ENCODE measurements around the gene HPCAL1. TPM values are rescaled to one million over a fixed set of nuclear protein-coding genes. Genes with fewer than 3 reads are reported as not detected.
A peak's percentile ranks its signal among the peaks of the same experiment; 100 is the strongest.
"Not testable (repeated sequence)": the region's sequence is repeated elsewhere in the genome, so short reads cannot be mapped to it uniquely, and the experiment has no call there.

The HPCAL1 gene
- total RNA-seq, 2 donors from 2014 or later, result 41.0 to 66.3 TPM

GRCh38 chr2:10294077-10294476 is 8.6 kb upstream of the HPCAL1 start:
- Histone ChIP-seq H3K27ac (no peak overlapping the region), H3K36me3 (replicated peaks in 1 of 2; ENCODE audit: insufficient read depth in 1 of 2, low read depth in 2 of 2) (no peaks in the 10 kb centered on the region), H3K27me3 (no peaks in the 10 kb centered on the region), H3K9me3 (no peaks in the 10 kb centered on the region), H3K4me1 (no peaks in the 10 kb centered on the region), H3K4me3 (no peak overlapping the region)
- intact Hi-C loops (cut with DNase I), result no loop called here
- TF ChIP-seq, protein P1, sequence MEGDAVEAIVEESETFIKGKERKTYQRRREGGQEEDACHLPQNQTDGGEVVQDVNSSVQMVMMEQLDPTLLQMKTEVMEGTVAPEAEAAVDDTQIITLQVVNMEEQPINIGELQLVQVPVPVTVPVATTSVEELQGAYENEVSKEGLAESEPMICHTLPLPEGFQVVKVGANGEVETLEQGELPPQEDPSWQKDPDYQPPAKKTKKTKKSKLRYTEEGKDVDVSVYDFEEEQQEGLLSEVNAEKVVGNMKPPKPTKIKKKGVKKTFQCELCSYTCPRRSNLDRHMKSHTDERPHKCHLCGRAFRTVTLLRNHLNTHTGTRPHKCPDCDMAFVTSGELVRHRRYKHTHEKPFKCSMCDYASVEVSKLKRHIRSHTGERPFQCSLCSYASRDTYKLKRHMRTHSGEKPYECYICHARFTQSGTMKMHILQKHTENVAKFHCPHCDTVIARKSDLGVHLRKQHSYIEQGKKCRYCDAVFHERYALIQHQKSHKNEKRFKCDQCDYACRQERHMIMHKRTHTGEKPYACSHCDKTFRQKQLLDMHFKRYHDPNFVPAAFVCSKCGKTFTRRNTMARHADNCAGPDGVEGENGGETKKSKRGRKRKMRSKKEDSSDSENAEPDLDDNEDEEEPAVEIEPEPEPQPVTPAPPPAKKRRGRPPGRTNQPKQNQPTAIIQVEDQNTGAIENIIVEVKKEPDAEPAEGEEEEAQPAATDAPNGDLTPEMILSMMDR (IDR thresholded peaks at IDR 0.05), result no peak
- TF ChIP-seq POLR2A (IDR thresholded peaks at IDR 0.05), result no peak
- no peak for ATAC-seq
- DNase-seq, result no peak
- 92 to 93% methylated on average over 1 of the region's 1 CpG for WGBS, 2 donors

- DNase-seq; H3K36me3 ChIP-seq (replicated peaks in 1 of 2; ENCODE audit: insufficient read depth in 1 of 2, low read depth in 2 of 2); H3K27me3 ChIP-seq; H3K4me3 ChIP-seq; H3K27ac ChIP-seq; H3K9me3 ChIP-seq; H3K4me1 ChIP-seq; intact Hi-C loops (cut with DNase I); ATAC-seq: not testable (repeated sequence)
- 79 to 94% methylated on average over 3 to 4 of the region's 4 CpGs for WGBS, 2 donors
Observed at GRCh38 chr2:10295649-10296048, 7.1 kb upstream of the HPCAL1 start.

DNA sequence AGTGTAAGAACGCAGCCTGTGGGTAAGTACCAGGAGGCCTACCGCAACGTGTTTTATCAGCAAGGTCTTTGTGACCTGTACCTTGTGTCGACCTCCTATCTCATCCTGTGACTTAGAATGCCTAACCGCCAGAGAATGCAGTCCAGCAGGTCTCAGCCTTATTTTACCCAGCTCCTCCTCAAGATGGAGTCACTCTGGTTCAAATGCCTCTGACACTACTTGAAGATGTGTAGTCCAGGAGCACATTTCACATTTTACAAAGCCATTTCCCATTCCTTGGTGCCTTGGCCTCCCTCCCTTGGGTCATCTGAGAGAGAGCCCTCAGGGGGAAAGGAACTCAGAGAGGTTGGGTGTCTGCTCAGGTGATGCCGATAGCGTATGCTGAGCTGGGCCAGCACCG is 6.6 kb upstream of the HPCAL1 start:
- no peak overlapping the region for H3K27ac ChIP-seq
- no peaks in the 10 kb centered on the region for H3K36me3 ChIP-seq (replicated peaks in 1 of 2; ENCODE audit: insufficient read depth in 1 of 2, low read depth in 2 of 2)
- DNase-seq (no peak), ATAC-seq (no peak)
- H3K9me3 ChIP-seq, result no peaks in the 10 kb centered on the region
- WGBS, 2 donors, result 83 to 85% methylated on average over 8 of the region's 8 CpGs
- no peak overlapping the region for H3K4me3 ChIP-seq
- no peaks in the 10 kb centered on the region for H3K27me3 ChIP-seq
- H3K4me1 ChIP-seq, result no peaks in the 10 kb centered on the region
- intact Hi-C loops (cut with DNase I), result no loop called here
- no peak for TF ChIP-seq POLR2A (IDR thresholded peaks at IDR 0.05)
- TF ChIP-seq, protein P1 (IDR thresholded peaks at IDR 0.05), result no peak

DNA sequence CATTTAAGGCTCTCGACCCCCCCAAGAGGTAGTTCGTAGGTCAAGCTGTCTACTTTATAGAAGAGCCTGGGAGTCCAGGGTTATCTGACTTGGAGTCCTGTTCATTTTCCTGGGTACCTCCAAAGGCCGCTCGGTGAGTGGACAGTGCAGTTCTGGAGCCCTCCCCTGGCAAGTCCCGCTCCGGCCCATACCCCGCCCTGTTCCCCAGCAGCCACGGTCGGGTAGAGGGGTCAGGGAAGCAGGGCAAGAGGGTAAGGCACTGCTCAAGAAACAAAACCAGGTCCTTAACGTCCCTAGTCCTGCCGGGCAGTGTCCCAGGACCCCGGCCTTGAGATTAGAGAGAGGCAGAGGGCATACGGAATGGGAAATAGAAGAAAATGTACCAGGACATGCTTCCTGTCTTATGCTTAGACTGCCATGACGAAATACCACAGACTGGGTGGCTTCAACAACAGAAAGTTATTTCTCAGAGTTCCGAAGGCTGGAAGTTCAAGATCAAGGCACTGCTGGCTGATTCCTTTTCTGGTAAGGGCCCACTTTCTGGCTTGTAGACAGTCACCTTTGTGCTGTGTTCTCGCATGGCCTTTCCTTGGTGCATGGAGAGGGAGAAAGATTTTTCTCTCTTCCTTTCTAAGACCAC is 5.4 kb upstream of the HPCAL1 start:
- intact Hi-C loops (cut with DNase I), result no loop called here
- TF ChIP-seq POLR2A (IDR thresholded peaks at IDR 0.05), result no peak
- TF ChIP-seq, protein P1 (IDR thresholded peaks at IDR 0.05), result no peak
- Histone ChIP-seq H3K4me3 (no peak overlapping the region), H3K27me3 (no peaks in the 10 kb centered on the region), H3K36me3 (replicated peaks in 1 of 2; ENCODE audit: insufficient read depth in 1 of 2, low read depth in 2 of 2) (no peaks in the 10 kb centered on the region), H3K4me1 (peaks cover 7% of the 10 kb centered on the region), H3K27ac (no peak overlapping the region), H3K9me3 (no peaks in the 10 kb centered on the region)
- DNase-seq, result no peak
- no peak for ATAC-seq
- 78 to 79% methylated on average over 16 of the region's 16 CpGs for WGBS, 2 donors

- DNase-seq, result peak in 2 of 4 donors; percentile 35 to 73
- Histone ChIP-seq H3K27ac (peak overlapping the region in 1 of 4 donors; percentile 45), H3K27me3 (no peaks in the 10 kb centered on the region), H3K4me1 (peaks cover 7% of the 10 kb centered on the region), H3K36me3 (replicated peaks in 1 of 2; ENCODE audit: insufficient read depth in 1 of 2, low read depth in 2 of 2) (no peaks in the 10 kb centered on the region), H3K4me3 (no peak overlapping the region), H3K9me3 (no peaks in the 10 kb centered on the region)
- intact Hi-C loops (cut with DNase I), result no loop called here
- ATAC-seq, result no peak
- TF ChIP-seq, protein P1 (IDR thresholded peaks at IDR 0.05), result no peak
- no peak for TF ChIP-seq POLR2A (IDR thresholded peaks at IDR 0.05)
- WGBS, 2 donors, result 54 to 81% methylated on average over 7 of the region's 7 CpGs
Observed at GRCh38 chr2:10297959-10298531, 4.7 kb upstream of the HPCAL1 start.

- H3K36me3 ChIP-seq (replicated peaks in 1 of 2; ENCODE audit: insufficient read depth in 1 of 2, low read depth in 2 of 2); H3K4me3 ChIP-seq; H3K27ac ChIP-seq; H3K4me1 ChIP-seq; H3K27me3 ChIP-seq; ATAC-seq; intact Hi-C loops (cut with DNase I); DNase-seq; H3K9me3 ChIP-seq: not testable (repeated sequence)
Observed at GRCh38 chr2:10298777-10299176, 3.9 kb upstream of the HPCAL1 start.

Measured in body of pancreas (tissue), 4 donors.